Stimulated activated CD4-positive, alpha-beta T cell treated with anti-CD3 and anti-CD28 coated beads, Interleukin-1b, Interleukin-23, amount 100 ng/mL, for 24 hours (primary cell): ENCODE results near the gene TAB2.
"Not testable (repeated sequence)": the region's sequence is repeated elsewhere in the genome, so short reads cannot be mapped to it uniquely, and the experiment has no call there.

Experiments used
- DNase-seq, 4 experiments: peaks; one replicate each; pipeline ENCODE4 v3.0.0-alpha.2; 2020; ENCODE audit warnings: low read depth in 4 of 4, low spot score in 1 of 4

The TAB2 gene

GRCh38 chr6:149332602-149333265, 15.2 kb downstream of the TAB2 start:
- DNase-seq, result no peak

GRCh38 chr6:149333266-149333620, 15.7 kb downstream of the TAB2 start:
- no peak for DNase-seq

GRCh38 chr6:149334201-149334600, 16.7 kb downstream of the TAB2 start:
- no peak for DNase-seq

GRCh38 chr6:149334682-149335160, 17.2 kb downstream of the TAB2 start:
- DNase-seq, result no peak

GRCh38 chr6:149335924-149336608, 18.6 kb downstream of the TAB2 start:
- peak in 3 of 4 experiments; percentile 35 to 53 (median 38) for DNase-seq

GRCh38 chr6:149336609-149336928, 19.1 kb downstream of the TAB2 start:
- no peak for DNase-seq

- no peak for DNase-seq
These were observed 19.8 kb downstream of the TAB2 start for GRCh38 chr6:149337320-149337719.

- DNase-seq, result no peak
These were observed 22.7 kb downstream of the TAB2 start for GRCh38 chr6:149340200-149340599.

GRCh38 chr6:149342525-149342924, 25.0 kb downstream of the TAB2 start:
- no peak for DNase-seq

- no peak for DNase-seq
These were observed 26.0 kb downstream of the TAB2 start for GRCh38 chr6:149343501-149343900.

GRCh38 chr6:149346078-149346477, 28.6 kb downstream of the TAB2 start:
- DNase-seq, result no peak

GRCh38 chr6:149347067-149347466, 29.6 kb downstream of the TAB2 start:
- no peak for DNase-seq

GRCh38 chr6:149349279-149349678, 31.8 kb downstream of the TAB2 start:
- DNase-seq, result not testable (repeated sequence)

GRCh38 chr6:149354009-149354408, 36.5 kb downstream of the TAB2 start:
- DNase-seq, result no peak

GRCh38 chr6:149356081-149356750, 38.7 kb downstream of the TAB2 start:
- DNase-seq, result no peak

GRCh38 chr6:149357726-149358538, 40.4 kb downstream of the TAB2 start:
- DNase-seq, result no peak

GRCh38 chr6:149359440-149359839, 41.9 kb downstream of the TAB2 start:
- DNase-seq, result no peak

- DNase-seq, result no peak
These were observed 43.0 kb downstream of the TAB2 start for GRCh38 chr6:149360536-149360935.

- DNase-seq, result no peak
These were observed 44.8 kb downstream of the TAB2 start for GRCh38 chr6:149362289-149362688.

- no peak for DNase-seq
These were observed 45.6 kb downstream of the TAB2 start for GRCh38 chr6:149363154-149363553.

GRCh38 chr6:149364557-149364956, 47.0 kb downstream of the TAB2 start:
- DNase-seq, result no peak

GRCh38 chr6:149365197-149365596, 47.7 kb downstream of the TAB2 start:
- DNase-seq, result no peak
